COR-L47 (cell line): Measurements from ENCODE around the gene ASIC1.

Experiments
- DNase-seq: peaks from one replicate; lab custom pipeline; 2025; lab: John Stamatoyannopoulos, UW

ASIC1 gene

DNA sequence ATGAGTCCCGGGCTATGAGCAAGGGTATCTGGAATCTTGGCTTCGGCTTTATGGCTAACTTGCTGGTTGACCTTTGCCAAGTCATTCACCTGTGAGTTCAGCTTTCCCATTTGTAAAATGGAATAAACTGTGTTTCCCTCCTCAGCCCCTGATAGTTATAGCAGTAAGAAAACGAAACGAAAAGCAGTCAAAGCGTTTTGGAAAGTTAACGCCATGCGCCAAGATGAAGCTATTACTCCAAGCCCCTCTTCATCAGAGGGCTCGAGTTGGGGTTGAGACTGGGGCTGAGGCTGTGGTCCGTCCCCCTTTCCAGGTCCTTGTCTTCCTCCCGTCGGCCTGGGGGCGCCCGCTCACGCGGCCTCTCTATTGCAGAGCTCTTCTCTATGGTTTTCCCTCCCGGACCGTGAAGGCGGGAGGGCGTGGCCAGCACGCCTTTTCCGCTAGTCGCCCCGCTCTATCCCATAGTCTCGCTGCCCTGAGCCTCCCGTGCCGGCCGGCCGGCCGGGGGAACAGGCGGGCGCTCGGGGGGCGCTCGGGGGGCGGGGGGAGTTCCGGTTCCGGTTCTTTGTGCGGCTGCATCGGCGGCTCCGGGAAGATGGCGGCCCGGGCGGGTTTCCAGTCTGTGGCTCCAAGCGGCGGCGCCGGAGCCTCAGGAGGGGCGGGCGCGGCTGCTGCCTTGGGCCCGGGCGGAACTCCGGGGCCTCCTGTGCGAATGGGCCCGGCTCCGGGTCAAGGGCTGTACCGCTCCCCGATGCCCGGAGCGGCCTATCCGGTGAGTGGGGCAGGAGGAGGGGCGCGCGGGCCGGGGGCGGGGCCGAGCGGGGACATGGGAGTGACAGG, 27.6 kb downstream of the ASIC1 start, which contains the start of gene SMARCD1:
TSS of gene SMARCD1 (plus strand) at position 568 of the 840 bp plus-strand sequence. CDS start at position 596, 28 bp downstream.
- DNase-seq: peak; percentile 93

DNA sequence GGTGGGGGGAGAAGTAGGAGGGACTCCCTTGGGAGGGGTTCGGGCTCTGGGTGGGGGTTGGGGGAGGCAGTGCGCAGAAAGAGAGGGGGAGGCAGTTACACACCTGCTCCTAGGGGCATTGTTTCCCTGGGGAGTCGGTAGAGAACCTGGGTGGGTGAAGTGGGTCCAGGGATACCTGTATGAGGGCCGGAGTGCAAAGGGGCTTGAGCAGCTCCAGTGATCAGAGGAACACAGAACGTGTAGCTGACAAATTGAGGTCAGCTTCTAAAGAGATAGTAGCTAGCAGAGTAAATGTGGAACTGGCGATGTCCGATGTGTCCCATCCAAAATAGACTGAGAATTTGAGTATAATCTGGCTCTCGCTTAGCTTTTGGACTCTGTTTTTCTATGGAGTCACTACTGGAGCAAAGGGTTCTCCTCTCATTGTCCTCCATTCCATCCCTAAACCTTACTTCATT, 28.2 kb downstream of the ASIC1 start:
- peak; percentile 55 for DNase-seq

DNA sequence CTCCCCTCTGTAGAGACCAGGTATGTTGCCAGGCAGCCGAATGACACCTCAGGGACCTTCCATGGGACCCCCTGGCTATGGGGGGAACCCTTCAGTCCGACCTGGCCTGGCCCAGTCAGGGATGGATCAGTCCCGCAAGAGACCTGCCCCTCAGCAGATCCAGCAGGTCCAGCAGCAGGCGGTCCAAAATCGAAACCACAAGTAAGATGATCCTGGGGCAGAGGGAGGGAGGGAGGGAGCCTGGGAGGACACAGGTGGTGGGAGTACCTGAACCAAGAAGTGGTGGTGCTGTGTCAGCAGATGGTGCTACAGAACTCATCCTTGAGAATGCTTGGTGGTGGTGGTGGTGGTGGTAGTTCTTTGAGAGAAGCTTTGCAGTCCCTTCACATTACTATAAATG, 28.8 kb downstream of the ASIC1 start:
- DNase-seq: no peak

DNA sequence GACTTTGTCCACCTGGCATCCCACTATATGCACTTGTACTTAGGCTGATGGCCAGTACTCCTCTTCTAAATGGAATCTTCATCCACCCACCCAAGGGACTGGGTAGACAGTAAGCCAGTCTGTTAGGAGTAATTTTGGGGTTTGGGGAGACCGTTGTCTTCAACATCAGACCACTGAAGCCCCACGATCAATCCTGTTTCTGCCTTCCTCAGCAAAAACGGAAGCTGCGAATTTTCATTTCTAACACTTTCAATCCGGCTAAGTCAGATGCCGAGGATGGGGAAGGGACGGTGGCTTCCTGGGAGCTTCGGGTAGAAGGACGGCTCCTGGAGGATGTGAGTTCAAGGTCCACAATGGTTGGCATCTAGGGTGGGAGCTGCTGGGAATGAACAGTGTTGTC, 29.8 kb downstream of the ASIC1 start:
- DNase-seq: no peak

DNA sequence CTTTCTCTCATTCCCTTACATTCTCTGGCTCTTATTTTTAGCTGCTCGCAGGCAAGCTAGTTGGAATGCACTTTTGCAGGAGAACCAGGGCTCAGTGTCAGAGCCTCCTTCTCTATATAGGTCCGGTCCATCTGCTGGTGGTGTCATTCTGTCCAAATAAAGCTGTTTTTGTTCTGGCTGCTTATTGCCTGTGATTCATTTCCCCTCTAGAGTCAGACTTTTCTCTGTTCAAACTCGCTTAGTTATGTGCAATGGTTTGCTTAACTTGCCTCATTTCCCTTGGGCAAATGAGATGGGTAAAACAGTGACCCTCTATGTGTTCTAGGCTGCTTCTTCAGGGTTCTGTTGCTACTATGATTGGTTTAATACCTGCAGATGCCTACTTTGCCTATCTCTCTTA, 30.6 kb downstream of the ASIC1 start:
- no peak for DNase-seq

DNA sequence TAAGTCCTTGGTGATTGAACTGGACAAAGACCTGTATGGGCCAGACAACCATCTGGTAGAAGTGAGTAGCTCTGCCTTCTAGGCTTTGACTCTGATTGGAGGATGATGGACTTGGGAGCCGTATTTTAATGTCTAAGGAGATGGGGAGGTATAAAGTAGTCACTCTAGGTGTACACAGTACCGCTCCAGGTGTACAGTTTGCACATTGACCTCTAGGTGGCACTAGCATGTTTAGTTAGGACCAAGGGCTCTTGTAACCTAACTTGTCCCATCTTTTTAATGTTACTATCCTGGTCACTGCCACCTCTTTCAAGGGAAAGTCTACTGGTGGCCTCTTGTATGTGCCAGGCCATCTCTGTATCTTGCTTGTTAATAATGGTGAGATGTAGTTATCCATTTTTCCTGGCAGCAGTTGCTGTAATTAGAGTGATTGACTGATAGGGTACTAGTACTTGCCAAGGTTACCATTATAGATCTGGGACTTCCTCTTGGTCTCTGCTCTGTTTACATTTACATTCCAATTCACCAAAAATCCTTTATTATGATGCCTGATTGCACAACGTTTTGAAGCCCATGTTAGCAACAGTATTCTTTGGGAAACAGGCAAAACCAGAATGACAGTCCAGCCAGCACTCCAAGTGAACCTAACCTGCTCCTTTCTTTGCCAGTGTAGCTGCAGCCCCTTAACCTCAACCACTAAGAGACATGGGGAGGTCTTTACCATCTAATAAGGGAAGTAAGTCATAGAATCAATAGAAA, 31.4 kb downstream of the ASIC1 start:
- peak; percentile 51 for DNase-seq

DNA sequence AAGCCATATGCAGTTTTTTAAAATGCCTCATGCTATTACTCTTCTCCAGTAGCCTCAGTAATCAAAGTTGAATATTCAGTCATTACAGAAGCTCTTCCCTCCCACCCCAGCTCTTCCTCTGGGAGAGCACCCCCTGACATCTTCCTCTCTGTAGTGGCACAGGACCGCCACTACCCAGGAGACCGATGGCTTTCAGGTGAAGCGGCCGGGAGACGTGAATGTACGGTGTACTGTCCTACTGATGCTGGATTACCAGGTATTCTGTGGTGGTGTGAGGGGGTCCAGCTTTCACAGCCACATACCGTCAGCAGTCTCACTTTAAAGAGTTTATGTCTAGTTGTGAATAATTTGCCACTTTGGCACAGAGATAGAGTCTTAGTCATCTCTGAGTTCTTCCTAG, 32.3 kb downstream of the ASIC1 start:
- no peak for DNase-seq

DNA sequence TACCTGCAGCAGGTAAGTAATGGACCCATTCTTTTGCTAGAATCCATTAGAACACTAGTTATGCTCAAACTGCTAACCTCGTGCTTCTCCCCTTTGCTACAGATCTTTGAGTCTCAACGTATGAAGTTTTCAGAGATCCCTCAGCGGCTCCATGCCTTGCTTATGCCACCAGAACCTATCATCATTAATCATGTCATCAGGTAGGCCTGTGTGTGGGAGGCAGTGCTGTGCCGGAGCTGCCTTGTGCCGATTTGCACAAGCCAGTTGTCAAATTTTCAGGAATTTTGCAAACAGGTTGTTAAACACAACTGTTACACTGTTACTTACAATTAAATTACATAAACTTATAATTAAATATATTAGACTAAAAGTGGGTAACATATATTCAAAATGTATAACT, 33.0 kb downstream of the ASIC1 start:
- no peak for DNase-seq

DNA sequence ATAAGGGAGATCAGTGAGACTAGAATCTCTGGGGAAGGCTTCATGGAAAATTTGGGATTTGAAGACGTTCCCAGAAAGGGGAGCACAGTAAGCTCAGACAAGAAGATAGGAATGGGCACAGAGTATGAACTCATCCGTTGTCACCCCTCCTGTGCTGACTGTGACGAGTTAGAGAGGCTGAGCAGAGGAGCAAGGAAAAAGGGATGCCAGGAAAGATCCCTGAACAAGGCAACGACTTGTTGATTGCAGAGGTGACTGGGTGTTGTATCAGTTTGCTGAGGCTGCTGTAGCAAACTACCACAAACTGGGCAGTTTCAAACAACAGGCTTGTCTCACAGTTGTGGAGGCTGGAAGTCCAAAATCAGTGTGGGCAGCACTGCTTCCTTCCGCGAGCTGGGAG, 40.6 kb downstream of the ASIC1 start:
- DNase-seq: no peak

DNA sequence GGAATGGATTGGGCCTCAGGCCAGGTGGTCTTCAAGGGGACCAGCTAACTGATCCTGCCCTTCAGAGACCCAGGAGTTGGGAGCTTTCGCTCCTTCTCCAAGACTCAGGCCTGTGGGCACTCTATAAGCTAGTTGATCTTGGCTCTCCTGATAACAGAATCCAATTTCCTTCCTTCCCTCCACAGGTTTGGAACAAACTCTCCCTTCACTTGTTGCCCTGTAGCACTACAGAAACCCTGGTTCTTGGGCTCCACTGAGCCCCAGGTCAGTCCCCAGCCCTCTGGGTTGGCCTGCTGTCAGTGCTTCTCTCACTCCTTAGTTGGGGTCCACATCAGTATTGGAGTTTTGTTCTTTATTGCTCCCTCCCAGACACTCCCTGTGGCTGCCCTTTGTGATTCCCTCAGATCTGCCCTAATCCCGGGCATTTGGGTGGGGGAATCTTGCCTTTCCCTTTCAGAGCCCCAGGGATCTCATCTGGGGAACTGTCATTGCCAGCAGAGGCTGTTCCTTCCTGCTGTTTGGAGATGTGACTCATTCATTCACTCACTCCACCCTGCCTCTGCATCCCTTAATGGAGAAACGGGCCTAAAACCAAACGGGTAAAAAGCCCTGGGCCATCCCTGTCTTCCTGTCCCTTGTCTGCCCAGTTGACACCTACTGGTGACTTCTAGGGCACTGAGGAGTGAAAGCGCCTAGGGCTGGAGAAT, 42.1 kb downstream of the ASIC1 start:
- no peak for DNase-seq

DNA sequence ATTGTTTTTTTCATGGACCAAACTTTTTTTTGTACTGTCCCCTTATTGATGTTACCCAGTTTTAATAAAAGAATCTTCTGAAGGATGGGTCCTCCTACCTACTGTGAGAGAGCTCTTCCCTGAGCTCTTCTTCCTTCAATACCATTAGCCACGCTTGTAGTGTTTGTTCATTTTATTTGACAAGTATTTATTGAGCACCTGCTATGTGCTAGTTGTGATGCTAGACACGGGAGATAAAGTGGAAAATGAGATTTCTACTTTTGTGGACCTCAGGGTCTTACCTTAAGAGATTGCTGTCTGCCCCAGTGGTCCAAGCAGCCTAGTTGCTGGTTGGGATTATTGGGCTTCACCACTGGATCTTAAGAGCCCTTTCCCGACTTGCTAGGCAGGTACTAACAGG, 43.2 kb downstream of the ASIC1 start:
- DNase-seq: no peak

DNA sequence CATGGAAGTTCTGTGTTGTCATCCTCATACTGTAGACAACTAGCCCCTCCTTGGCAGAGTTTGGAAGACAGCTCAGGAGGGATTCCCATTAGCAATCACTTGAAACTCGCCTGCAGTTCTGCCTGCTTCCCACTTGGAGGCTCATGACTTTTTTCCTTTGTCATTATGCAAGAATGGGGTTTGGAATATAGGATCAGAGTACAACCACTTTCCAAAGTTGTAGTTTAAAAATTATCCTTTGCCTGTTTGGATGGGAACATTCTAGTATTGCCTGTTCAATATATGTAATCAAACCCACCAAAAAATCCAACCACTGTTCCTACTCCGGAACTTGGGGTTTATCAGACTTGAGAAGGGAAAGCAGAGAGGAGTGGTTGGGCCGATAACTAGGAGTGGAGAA, 44.3 kb downstream of the ASIC1 start:
- DNase-seq: no peak

DNA sequence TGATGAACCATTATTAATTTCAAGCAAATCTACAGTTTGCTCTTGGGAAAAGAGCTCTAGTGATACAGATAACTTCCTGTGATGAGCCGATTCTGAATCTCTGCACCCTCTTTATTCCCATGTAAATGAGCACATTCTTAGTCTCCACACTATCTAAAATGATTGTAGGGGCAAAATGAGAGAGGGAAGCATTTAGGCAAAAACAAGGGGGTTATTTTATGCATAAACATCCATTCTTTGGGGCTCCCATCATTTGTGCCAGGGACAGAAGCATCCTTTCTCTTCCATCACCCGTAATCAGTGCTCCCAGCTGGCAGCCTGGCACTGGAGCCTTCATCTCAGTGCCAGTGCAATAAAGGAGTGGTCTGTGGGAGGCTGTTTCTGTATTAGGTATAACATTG, 44.7 kb downstream of the ASIC1 start:
- DNase-seq: no peak

DNA sequence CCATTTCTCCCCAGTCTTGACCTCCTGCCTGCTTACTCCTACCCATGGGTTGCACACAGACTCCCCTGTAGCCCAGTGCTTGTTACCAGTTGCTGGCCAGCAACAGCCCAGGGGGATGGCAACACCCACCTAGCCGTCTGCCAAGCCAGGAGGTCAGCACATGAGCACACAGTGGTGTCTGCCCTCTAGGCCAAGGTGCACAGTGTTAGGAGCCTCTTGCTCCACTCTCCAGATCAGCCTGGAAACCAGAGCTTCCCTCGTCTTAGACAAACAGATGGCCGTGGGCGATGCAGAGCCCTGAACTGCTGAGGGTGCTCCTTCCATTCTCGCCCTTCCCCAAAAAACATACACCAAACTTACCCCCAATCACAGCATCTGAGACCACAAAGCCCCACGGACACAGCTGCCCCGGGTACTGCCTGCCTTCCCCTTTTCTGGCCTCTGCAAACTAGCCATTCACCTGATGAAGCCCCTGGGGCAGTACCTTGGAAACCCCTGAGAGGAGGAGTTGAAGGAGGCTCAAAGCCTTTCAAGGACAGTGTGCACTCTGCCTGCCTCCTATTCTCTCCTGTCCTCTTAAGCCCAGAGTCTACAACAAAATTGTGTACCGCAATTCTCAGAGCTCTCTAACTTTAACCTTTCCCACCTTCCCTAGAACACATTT, 45.4 kb downstream of the ASIC1 start:
- no peak for DNase-seq

DNA sequence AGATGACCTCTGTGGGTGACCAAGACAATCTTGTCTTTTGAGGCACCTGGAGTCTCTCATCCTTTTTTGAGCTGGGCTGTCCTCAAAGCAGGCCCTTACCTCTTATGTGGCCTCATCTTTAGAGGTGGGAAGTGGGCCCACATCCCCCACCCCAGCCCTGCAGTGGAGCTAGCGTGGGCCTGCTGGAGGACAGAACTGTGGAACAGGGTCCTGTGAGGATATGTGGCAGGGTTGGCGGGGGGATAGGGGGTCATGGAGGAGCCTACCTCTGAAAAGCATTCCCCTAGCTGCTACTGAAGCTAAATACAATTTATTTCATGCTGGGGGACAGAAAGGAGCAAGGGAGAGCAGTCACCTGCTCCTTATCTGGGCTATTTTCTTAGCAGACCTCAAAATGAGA, 46.0 kb downstream of the ASIC1 start:
- DNase-seq: no peak

DNA sequence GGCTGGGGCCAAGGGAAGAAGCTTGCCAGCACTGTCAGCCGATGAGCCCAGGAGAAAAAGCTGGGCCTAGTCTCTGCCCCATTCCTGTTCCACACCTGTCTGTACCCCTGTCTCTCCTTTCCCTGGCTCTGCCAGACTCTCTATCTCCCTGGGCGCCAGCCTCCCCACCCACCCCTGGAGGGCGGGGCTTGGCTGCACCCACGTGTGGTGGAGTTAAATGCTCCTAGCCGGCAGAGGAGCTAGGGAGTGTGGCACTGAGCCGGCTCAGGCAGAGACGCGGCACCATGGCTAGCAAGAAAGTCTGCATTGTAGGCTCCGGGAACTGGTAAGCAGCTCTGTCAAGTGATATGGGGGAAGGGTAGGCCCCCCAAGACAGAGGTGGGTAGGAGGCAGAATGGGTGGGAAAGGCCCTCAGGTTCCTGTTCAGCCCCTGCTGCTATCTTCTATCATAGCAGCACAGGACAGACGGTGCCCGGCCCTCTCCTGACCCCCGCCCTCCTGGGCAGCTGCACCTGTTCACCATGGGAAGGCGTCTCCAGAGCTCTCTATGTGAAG, 46.4 kb downstream of the ASIC1 start, which contains the start of gene GPD1:
TSS of gene GPD1 (plus strand) at position 242 of the 555 bp plus-strand sequence. CDS start at position 285, 43 bp downstream.
- peak; percentile 79 for DNase-seq

DNA sequence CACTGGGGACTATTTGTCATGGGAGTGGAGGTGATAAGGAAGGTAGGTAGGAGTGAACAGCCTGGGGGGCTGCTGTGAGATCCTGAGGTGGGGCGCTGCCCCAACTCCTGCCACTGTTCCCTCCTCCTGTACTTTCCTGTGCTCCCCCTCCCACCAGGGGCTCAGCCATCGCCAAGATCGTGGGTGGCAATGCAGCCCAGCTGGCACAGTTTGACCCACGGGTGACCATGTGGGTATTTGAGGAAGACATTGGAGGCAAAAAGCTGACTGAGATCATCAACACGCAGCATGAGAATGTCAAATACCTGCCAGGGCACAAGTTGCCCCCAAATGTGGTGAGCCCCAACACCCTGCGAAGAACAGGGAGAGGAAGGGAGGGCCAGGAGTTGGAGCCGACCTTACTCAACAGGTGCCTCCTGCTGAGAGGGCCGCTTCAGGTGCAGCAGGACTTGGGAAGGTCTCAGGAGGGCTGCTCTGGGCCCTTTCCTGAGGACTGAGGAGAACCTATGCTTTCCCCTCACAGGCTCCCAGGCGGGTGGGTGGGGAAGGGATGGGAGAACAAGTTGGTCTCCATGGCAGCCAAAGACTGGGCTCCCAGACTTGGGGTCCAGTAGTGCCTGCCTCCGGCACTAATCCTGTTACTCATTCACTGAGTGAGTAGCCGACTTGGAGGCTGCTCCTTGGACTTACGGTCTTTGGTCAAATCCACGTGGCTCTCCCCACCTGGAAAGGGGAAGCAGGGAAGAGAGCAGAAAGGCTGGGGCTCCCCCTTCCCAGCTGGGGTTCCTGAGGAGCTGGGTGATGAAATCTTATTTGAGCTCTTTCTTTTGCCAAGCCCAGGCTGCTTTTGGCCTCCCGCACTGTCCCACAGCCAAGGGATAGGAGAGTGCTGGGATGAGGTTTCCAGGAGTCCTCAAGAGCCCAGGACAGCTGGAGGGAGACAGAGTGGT, 47.3 kb downstream of the ASIC1 start:
- no peak for DNase-seq

DNA sequence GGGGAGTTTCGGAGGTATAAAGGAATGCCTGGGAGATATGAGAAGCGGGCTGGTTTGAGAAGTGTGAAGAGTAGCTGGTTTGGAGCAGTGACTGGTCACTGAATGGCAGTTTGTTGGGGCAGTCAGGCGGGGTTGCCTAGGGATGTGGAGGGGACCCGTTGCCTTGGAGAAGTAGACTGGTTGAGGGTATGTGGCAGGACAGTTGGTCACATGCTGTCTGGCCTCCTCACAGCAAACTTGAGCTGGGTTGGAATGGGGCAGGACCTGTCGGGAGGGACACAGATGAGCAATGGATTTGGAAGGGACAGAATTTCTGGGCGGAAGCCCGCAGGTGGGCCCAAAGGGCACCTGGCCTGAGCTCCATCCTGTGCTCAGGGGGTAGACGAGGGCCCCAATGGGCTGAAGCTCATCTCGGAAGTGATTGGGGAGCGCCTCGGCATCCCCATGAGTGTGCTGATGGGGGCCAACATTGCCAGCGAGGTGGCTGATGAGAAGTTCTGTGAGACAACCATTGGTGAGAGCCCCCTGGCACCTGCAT, 48.6 kb downstream of the ASIC1 start:
- DNase-seq: no peak

DNA sequence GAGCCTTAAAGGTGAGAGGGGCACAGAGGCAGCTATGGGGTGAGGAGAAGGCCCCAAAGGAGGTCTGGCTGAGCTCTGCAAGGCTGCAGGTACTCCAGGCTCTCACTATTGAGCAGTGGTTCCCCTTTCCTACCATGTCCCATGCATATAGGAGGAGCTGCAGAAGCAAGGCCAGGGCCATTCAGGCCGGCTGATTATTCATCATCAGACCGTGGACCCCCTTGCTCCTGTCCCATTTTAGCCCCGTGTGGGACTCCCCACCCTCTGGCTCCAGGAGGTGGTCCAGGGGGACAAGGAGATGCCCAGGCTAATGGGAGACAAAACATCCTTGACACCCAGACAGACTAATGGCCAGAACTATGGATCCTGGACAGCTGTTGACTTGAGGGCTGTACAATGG, 49.5 kb downstream of the ASIC1 start:
- no peak for DNase-seq
